ENCODE results near the gene TRRAP.
A peak's percentile ranks its signal among the peaks of the same experiment; 100 is the strongest.
"Not testable (repeated sequence)": the region's sequence is repeated elsewhere in the genome, so short reads cannot be mapped to it uniquely, and the experiment has no call there.

TRRAP gene

DNA sequence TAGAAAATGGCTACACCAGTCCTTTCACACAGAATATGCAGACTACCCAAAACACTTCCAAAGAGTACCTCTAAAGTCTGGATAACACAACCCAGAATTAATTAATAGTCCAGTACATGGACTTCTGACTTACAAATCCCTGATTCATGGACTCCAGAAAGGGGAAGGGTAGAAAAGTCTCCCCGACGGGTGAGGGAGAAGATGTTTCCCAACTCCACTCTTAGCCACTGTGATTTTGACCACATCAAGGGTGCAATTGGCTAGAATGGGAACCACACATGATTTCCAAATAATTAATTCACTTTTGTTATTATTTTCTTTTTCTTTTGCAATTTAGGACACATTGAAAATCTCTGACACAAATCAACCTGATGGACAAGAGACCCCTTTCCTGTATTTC is 9.9 kb upstream of the TRRAP start:
- no peak for DNase-seq

DNA sequence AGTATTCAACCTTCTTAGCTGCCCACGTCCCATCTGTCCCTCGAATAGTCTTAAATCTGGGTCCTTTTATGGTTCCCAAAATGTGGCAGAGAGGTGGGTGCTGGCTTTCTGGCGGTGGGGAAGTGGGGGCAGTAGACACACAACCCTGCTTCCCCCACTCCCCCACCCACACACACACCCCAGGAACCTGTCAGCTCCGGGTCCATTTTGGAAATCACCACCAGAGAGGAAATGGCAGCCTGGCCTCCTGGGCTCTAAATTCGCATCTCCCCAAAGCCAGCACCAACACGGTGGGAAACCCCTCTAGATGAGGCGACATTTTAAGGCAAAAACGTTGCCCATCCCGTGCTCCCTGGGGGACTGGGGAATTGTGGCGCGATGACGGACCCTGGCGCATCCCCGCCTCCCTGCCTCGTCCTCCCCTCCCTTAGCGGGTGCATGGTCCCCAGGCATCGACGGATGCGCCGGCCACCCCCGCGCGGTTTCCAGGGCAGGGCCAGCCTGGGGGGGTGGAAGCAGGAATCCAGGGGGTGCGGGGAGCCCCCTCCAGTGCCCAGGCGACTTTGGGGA is 9.2 kb upstream of the TRRAP start:
- no peak for DNase-seq

DNA sequence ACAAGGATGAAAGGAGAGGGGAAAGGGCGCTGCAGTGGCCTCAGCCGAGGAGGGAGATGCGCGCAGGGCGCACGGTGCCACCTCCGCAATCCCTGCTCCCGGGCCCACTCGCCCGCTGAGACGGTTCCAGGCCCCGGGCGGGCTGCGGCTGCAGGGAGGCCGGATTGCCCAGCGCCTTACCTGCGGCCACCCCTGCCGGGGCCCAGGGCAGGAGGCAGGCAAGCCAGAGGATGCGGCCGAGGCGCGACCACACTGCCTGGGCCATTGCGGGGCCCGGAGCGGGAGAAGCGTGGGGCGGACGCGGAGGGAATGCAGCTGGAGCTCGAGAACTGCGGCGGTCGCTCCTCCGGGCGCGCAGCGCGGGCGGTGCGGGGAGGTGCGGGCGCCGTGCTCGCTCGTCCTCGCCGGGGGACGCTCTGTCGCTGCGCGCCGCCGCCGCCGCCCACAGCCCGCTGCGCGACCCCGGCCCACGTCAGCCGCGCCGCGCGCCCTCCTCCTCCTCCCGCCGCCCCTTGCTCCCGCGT is 8.7 kb upstream of the TRRAP start, which contains the start of gene TMEM130:
TSS of gene TMEM130 (minus strand) at position 418 of the 524 bp plus-strand sequence. CDS start at position 265, 153 bp downstream.
- DNase-seq, result no peak

DNA sequence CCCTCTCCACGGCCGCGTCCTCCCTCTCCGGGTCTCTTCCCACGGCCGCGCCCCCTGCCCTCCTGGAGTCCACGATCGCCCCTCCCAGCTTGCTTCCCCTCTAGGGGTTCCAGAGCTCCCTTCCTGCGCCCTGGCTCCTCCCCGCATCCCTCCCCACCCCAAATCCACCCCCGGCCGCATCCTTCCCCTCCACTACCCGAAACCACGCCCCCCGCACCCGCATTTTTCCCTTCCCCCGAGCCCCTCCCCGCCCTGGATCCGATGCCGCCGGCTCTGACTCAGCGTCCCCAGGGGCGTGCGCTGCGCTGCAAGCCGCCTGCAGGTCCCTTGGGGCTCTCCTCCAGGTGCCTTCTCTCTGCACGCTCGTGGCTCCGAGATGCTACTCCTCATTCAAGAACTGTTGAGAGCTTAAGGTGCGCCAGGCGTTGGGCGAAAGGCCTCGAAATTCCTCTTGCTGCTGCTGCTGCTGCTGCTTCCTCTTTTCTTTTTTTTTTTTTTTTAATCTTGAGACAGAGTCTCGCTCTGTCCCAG is 8.1 kb upstream of the TRRAP start:
- DNase-seq, result peak; percentile 20

DNA sequence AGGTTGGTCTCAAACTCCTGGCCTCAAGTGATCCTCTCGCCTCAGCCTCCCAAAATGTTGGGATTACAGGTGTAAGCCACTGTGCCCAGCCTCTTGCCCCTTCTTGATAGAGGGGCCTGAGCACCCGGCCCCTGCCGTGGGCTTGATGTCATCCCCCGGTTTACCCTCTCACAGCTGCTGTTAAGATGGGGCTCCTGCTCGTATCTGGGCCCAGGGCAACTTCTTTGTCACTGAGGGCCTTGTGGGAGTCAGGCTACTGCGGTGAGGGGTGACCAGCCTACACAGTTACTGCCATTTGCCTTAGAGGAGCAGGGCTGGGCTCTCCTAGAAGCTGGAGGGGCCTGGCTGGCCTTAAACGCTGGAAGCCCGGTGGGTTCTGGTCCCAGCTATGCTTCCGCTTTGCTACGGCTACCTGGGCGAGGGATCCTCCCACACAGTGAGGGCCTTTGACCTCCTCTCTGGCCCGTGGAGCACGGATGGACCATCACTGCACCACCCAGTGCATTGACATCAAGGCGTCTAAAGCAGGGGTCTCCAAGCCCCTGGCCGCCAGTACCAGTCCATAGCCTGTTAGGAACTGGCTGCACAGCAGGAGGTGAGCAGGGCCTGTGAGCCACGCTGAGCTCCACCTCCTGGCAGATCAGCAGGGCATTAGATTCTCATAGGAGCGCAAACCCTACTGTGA is 7.4 kb upstream of the TRRAP start:
- no peak for DNase-seq

DNA sequence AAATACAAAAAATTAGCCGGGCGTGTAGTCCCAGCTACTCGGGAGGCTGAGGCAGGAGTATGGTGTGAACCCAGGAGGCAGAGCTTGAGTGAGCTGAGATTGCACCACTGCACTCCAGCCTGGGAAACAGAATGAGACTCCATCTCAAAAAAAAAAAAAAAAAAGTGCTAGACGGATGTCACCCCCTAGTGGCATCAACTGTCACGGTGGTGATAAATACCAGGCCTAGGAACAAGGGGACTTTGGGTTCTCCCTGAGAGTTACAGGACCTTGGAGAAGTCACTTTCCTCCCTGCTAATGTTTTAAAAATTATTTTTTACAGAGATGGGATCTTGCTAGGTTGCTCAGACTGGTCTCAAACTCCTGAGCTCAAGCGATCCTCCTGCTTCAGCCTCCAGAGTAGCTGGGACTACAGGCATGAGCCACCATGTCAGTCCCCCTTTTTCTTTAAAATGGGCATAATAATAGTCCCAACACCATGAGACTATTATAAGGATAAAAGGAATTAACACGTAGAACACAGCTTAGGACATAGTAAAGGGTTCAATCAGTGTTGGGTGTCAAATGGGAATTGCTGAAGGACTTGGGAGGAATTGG is 5.9 kb upstream of the TRRAP start:
- DNase-seq, result no peak

DNA sequence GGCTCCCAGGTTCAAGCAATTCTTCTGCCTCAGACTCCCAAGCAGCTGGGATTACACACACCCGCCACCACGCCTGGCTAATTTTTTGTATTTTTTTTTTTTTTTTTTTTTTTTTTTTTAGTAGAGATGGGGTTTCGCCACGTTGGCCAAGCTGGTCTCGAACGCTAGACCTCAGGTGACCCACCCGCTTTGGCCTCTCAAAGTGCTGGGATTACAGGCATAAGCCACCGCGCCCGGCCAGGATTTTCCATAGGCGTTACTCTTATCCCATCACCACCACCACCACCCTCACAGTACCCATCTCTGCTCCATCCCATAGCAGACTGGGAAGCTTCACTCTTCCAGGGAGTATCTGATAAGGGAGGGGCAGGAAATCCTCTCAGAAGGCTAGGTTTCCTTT is 4.7 kb upstream of the TRRAP start:
- DNase-seq, result not testable (repeated sequence)

DNA sequence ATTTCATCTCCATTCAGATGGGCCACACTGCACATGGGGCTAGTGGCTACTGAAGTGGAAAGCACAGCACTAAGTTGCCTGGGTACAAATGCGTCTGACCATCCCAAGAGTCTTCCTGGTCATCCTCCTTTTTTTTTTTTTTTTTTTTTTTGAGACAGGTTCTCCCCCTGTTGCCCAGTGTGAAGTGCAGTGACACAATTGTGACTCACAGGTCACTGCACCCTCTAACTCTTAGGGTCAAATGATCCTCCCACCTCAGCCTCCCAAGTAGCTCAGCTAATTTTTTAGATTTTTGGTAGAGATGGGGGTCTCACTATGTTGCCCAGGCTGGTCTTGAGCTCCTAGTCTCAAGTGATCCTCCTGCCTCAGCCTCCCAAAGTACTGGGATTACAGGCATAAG is 3.4 kb upstream of the TRRAP start:
- no peak for DNase-seq

DNA sequence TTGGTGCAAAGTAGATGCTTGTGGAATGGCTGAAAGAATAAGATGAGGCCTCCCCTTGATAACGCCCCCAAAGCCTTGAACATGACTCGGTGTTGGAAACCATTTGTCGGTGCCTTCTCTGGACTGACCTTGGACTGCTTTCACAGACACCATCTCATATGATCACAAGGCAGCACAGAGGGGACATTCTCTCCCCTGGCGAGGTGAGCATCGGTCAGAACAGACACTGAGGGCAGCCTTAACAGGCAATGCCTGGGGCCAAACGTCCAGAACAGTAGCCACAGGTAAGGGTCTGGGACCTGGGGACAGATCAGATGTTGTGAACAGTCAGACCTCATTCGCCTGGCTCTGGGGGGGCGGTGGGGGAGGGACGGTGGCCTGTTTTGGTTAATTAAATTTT is 2.8 kb upstream of the TRRAP start:
- no peak for DNase-seq

DNA sequence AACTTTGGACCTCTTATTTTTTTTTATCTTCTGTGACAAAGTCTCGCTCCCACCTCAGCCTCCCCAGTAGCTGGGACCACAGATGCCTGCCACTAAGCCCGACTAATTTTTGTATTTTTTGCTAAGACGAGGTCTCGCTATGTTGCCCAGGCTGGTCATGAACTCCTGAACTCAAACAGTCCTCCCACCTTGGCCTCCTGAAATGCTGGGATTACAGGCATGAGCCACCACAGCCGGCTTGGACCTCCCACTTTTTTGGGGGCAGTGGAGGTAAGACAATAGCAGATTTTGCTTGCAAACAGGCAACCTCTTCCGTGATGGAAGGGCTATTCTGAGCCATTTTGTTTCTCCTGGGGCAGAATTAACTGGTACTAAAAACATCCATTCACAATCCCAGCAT is 1.2 kb upstream of the TRRAP start:
- DNase-seq, result no peak

DNA sequence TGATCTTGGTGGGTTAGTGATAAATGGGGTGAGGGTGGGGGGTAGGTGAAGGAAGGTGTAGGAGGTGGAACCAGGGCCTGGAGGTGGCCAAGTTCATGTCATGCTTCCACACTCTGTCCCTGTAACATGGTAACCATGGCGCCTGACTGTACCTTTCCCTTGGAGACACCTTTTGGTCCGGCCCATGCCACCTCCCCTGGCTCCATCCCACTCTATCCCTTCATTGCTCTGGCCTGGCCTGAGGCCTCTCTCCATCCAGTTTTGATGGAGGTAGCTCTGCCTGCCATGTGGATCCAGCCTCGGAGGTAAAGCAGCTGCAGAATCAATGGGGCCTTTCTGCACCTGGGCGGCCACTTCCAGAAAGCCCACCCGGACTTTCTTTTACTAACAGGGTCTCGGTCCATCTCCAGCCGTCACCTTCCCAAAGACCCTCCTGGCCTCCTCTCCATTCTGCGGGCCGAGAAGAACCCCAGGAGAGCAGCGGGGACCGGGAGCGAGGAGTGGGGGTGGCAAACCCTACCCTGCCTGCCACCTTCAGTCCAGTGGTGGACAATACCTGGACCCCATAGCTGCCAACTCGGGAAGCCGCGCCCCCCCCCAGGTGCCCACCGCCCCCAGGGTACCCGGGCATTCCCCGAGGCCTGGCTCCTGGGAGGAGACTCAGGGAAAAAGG is 504 bp upstream of the TRRAP start:
- DNase-seq, result no peak

DNA sequence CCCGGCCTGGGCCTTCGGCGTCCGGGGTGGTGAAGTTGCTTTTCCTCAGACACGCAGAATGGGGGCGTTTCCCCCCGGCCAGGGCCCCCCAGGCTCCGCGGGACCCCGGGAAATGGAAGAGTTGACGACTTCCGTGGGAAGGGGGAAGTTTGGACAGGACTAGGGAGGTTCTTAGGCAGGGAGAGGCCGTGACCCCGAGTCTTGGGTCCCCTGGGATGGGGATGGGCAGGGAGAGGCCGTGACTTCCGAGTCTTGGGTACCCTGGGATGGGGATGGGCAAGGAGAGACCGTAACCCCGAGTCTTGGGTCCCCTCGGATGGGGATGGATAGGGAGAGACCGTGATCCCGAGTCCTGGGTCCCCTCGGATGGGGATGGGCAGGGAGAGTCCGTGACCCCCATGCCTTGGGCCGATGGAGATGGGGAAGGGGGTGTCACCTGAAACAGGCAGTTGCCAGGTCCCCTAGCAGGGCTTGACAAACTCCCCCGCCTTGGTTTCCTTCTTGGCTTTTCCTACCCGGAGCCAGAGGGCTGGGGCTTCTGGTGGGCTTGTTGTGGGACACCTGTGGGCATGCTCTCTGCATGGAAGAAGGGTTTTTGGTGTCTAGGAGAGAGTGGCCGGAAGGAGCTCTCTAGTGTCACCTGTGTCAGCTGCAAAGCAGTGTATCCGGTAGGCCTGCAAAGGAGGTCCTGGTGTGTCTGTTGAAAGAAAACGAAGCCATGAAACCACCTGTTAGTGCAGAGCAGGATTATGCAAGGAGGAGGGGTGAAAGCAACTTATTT is 1.1 kb downstream of the TRRAP start:
- peak; percentile 22 for DNase-seq

DNA sequence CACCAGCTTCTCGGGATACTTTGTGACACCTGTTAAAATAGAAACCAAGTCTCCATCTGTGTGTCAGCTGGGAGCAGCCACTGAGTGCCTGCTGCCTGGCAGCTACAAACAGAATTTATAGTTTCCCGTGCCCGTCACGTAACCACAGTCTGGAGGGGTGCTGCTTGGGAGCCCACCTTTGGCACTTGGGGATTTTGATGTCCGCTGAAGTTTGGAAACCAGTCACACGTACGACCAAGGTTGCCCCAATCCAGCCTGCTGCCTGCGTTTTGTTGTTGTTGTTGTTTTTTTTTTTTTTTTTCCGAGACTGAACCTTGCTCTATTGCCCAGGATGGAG is 1.6 kb downstream of the TRRAP start:
- no peak for DNase-seq

DNA sequence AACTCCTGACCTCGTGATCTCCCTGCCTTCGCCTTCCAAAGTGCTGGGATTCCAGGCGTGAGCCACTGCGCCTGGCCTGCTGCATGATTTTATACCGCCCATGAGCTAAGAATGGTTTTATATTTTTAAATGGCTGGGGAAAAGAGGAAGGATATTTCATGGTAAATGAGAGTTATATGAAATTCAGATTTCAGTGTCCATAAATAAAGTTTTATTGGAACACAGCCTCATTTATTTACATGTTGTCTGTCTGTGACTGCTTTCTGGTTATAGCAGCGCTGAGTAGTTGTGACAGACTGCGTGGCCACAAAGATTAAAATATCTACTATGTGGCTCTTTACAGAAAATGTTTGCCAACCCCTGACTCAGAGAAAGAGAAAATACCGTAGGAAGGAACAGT is 2.2 kb downstream of the TRRAP start:
- no peak for DNase-seq

DNA sequence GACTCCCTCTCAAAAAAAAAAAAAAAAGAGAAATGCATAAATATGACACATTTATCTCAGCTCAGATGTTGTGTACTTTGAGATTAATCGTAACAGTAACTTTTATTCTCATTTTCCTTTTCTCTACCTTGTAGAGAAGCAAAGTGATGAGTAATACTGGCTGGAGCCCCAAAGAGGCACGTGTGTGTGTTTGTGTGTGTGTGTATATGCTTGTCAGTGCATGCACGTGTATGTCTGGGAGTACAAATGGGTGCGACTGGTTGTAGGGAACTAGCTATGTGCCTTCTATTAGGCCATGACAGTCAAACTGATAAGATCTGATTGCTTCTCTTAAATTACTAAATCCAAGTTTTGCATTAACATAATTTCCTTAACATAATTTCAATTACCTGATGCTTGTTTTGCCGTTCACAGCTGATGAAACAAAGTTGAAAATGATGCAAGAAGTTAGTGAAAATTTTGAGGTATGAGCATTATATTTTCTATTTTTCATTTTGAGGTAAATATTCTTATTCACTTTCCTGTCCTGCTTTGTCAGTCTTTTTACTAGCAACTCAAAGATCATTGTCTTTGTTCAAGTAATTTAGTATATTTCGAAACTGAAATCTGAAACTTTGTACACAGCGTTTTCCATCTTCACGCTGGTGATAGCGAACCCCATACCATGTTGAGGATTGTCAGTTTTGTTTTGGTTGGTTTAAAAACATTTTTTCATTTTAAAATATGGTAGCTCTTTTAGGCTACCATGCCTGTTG is 3.4 kb downstream of the TRRAP start:
- DNase-seq, result no peak

DNA sequence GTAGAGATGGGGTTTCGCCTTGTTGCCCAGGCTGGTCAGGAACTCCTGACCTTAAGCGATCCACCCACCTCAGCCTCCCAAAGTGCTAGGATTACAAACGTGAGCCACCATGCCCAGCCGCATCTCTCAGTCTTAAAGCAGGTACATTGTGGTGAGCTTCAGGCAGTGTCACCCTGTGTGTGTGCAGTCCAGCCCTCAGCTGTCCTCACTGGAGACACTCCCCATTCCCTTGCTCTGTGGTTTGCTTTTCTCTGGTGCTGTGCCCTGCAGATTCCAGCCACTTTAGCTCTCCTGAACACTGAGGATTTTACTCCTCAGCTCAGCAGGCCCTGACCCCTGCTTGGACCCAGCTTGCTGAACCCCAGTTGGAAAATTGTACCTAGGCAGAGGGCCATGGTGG is 6.1 kb downstream of the TRRAP start:
- DNase-seq, result no peak

DNA sequence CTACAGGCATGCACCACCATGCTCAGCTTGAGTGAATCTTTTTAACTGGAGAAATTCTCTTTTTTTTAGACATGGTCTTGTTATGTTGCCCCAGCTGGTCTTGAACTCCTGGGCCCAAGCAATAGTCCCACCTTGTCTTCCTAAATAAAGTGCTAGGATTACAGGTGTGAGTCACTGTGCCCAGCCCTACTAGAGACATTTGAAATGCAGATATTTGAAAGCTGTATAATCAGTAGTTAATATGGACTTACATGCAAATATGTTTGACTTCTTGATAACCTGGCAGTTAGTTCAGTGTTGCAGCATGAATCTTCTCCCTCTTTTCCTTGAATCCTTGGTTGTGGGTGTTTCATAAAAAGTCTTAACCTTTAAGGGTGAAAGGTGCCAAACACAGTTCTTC is 8.7 kb downstream of the TRRAP start:
- no peak for DNase-seq

DNA sequence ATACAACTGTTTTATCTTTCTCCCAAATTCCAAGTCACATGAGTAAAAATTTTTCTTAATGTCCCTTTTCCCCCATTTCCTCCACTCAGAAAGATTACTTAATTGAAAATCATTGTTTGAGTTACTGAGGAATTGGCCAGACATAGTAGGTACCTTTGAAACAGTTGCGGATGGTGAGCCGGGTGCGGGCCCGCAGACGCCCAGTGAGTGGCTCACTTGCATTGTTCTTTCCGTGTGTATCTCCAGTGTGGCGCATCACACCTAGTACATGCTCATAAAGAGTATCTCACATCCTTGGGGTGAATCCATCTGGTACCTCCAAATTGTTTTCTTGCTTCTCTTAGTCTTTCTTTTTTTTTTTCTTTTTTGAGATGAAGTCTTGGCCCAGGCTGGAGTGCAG is 14.3 kb downstream of the TRRAP start:
- DNase-seq, result no peak

DNA sequence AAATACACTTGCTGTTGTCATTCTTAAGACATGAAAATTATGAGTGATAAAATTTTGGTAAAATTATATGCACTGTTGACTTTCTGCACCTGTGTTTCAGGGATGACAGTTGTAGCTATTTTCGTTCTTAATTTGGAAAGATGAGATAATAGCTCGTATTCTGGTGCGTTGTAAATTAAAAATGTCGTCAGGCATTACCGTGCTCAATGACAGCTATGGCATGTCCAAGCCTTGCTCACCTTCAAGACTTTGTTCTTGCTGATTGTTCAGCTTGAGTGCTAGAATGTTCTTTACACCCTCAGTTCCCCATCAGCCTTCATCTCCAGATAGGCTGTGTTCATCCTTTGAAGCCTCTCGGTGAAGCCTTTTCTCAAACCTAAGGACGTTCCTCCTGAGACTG is 21.5 kb downstream of the TRRAP start:
- no peak for DNase-seq

DNA sequence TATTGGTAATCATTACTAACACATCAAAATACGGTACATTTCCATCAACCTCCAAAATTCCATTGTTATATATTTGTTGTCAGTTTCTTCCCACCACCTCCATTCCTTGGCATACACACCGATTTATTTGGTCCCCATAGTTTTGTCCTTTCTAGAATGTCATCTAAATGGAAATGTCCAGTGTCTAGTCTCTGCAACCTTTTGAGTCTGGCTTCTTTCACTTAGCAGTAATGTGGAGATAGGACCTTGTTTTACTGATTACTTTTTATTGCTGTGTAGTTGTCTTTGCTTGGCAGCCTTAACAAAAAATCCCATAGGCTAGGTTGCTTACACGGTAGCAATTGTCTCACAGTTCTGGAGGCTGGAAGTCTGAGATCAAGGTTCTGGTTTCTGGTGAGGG is 22.5 kb downstream of the TRRAP start:
- no peak for DNase-seq

DNA sequence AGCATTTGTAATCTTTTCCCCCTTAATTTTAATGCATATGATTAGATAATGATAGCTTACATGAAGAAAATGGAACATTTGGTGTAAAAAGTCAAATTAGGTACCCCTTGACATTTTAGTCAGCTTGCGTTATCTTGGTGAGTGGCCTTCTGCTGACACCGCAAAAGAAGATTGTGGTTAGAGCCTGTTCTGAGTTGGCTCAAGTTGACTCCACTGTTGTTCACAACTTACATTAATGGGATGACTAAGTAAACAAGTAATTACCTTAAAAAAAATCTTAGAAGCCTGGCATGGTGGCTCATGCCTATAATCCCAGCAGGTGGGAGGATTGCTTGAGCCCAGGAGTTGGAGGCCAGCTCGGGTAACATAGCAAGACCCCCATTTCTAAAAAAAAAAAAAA is 24.2 kb downstream of the TRRAP start:
- no peak for DNase-seq

DNA sequence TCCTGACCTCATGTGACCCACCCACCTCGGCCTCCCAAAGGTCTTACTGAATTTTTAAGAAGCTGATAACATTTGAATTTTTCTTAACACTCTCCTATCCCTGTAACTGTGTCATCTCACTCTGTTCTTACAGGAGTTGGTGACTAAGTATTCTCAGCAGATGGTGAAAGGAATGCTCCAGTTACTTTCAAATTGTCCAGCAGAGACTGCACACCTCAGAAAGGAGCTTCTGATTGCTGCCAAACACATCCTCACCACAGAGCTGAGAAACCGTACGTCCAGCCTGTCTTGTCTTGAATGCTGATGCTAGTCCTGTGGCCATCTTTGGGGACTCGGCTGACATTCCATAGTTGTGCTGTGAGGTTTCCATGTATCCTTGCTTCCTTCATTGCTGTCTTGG is 24.9 kb downstream of the TRRAP start:
- DNase-seq, result no peak

Measured in NCI-H1092 treated with DMSO at 0.1 percent for 48 hours (cell line).